ENCODE results near the gene CLIP1.
"Not testable (repeated sequence)": the region's sequence is repeated elsewhere in the genome, so short reads cannot be mapped to it uniquely, and the experiment has no call there.

The CLIP1 gene

GRCh38 chr12:122449317-122449716 lies 26.8 kb upstream of the CLIP1 start:
- TF ChIP-seq, protein P1, sequence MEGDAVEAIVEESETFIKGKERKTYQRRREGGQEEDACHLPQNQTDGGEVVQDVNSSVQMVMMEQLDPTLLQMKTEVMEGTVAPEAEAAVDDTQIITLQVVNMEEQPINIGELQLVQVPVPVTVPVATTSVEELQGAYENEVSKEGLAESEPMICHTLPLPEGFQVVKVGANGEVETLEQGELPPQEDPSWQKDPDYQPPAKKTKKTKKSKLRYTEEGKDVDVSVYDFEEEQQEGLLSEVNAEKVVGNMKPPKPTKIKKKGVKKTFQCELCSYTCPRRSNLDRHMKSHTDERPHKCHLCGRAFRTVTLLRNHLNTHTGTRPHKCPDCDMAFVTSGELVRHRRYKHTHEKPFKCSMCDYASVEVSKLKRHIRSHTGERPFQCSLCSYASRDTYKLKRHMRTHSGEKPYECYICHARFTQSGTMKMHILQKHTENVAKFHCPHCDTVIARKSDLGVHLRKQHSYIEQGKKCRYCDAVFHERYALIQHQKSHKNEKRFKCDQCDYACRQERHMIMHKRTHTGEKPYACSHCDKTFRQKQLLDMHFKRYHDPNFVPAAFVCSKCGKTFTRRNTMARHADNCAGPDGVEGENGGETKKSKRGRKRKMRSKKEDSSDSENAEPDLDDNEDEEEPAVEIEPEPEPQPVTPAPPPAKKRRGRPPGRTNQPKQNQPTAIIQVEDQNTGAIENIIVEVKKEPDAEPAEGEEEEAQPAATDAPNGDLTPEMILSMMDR (IDR thresholded peaks at IDR 0.05; ENCODE audit: insufficient read depth, low read depth, low read length, missing control alignments): no peak
- H3K4me3 ChIP-seq (ENCODE audit: low read depth, low read length): no peak overlapping the region
- DNase-seq (ENCODE audit: low read depth): no peak

GRCh38 chr12:122447825-122448224 lies 25.4 kb upstream of the CLIP1 start:
- DNase-seq (ENCODE audit: low read depth); H3K4me3 ChIP-seq (ENCODE audit: low read depth, low read length): not testable (repeated sequence)

DNA sequence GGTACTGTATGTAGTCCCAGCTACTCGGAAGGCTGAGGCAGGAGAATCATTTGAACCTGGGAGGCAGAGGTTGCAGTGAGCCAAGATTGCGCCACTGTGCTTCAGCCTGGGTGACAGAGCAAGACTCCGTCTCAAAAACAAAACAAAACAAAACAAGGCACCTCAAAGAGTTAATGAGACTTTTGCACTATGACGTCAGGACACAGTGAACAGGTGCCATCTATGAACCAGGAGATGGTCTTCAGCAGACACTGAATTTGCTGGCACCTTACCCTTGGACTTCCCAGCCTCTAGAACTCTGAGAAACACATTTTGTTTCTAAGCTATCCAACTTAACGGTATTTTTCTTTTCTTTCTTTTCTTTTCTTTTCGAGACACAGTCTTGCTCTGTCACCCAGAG lies 23.9 kb upstream of the CLIP1 start:
- not testable (repeated sequence) for DNase-seq (ENCODE audit: low read depth); H3K4me3 ChIP-seq (ENCODE audit: low read depth, low read length)

DNA sequence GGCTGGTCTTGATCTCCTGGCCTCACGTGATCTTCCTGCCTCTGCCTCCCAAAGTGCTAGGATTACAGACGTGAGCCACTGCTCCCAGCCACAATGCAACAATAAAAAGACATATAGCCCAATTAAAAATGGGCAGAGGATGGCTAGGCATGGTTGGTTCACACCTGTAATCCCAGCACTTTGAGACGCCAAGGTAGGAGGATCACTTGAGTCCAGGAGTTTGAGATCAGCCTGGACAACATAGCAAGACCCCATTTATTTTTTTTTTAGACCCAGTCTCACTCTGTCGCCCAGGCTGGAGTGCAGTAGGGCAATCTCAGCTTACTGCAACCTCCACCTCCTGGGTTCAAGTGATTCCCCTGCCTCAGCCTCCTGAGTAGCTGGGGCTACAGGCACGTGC lies 21.6 kb upstream of the CLIP1 start:
- DNase-seq (ENCODE audit: low read depth); H3K4me3 ChIP-seq (ENCODE audit: low read depth, low read length): not testable (repeated sequence)

DNA sequence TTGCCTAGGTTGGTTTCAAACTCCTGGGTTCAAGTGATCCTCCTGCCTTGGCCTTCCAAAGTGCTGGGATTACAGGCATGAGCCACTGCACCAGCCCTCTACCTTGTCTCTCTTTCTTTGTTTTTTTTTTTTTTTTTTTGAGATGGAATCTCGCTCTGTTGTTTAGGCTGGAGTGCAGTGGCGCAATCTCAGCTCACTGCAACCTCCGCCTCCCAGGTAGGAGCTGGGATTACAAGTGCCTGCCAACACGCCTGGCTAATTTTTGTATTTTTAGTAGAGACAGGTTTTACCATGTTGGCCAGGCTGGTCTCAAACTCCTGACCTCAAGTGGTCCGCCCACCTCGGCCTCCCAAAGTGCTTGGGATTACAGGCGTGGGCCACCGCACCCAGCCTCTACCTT lies 16.4 kb upstream of the CLIP1 start:
- H3K4me3 ChIP-seq (ENCODE audit: low read depth, low read length); DNase-seq (ENCODE audit: low read depth): not testable (repeated sequence)

GRCh38 chr12:122437656-122438121 lies 15.2 kb upstream of the CLIP1 start:
- TF ChIP-seq, protein P1 (IDR thresholded peaks at IDR 0.05; ENCODE audit: insufficient read depth, low read depth, low read length, missing control alignments): no peak
- DNase-seq (ENCODE audit: low read depth): no peak
- H3K4me3 ChIP-seq (ENCODE audit: low read depth, low read length): no peak overlapping the region

DNA sequence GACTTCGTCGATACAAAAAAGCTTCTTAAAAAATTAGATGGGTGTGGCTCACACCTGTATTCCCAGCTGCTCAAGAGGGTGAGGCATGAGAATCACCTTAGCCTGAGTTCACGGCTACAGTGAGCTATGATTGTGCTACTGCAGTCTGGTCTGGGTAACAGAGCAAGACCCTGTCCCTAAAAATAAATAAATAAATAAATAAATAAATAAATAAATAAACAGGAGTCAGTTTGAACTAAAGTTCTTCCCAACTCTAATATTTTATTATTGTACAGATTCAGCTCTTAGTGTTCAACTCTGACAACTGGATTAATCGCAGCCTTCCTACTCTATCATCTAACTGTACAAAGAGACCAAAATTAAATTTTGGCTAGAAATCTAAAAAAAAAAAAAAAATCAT lies 12.7 kb upstream of the CLIP1 start:
- TF ChIP-seq, protein P1 (IDR thresholded peaks at IDR 0.05; ENCODE audit: insufficient read depth, low read depth, low read length, missing control alignments): no peak

DNA sequence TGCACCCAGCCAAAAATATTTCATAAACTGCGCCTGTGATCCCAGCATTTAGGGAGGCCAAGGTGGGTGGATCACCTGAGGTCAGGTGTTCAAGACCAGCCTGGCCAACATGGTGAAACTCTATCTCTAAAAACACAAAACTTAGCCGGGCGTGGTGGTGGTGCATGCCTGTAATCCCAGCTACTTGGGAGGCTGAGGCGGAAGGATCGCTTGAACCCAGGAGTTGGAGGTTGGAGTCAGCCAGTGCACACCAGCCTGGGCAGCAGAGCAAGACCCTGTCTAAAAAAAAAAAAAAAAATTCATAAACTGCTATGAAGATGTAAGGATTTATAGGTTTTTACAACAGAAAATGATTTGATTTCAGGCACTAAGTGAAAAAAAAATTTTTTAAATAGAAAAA lies 6.6 kb upstream of the CLIP1 start:
- DNase-seq (ENCODE audit: low read depth); H3K4me3 ChIP-seq (ENCODE audit: low read depth, low read length): not testable (repeated sequence)

More for the DNA sequence above, 12.7 kb upstream of the CLIP1 start:
- no peak for DNase-seq (ENCODE audit: low read depth)
- no peak overlapping the region for H3K4me3 ChIP-seq (ENCODE audit: low read depth, low read length)

DNA sequence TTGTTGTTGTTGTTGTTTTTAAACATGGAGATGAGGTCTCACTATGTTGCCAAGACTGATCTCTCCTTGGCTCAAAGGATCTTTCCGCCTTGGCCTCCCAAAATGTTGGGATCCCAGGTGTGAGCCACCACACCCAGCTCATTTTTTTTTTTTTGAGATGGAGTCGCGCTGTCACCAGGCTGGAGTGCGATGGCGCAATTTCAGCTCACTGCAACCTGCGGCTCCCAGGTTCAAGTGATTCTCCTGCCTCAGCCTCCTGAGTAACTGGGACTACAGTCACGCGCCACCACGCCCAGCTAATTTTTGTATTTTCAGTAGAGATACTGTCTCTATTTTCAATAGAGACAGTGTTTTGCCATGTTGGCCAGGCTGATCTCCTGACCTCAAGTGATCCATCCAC lies 4.9 kb upstream of the CLIP1 start:
- no peak overlapping the region for H3K4me3 ChIP-seq (ENCODE audit: low read depth, low read length)
- TF ChIP-seq, protein P1 (IDR thresholded peaks at IDR 0.05; ENCODE audit: insufficient read depth, low read depth, low read length, missing control alignments): no peak
- no peak for DNase-seq (ENCODE audit: low read depth)
